SK-N-SH treated with all-trans-retinoic acid at 6 μM for 48 hours (cell line): ENCODE measurements around the gene APBA2.

Source experiments
- ATAC-seq: fragments of 200-7000 bp; cut with Tn5 transposase; 3 replicates; pipeline ENCODE4 v1.9.1; 2020; ENCODE audit warnings: mild to moderate bottlenecking, moderate library complexity
- ARNTL ChIP-seq: fragments of 450-650 bp; formaldehyde crosslinking; IDR thresholded peaks from 2 replicates; pipeline ENCODE4 v1.5.0; 2020; ENCODE audit warnings: low read depth, mild to moderate bottlenecking, moderate library complexity, borderline replicate concordance
- BACH2 ChIP-seq: fragments of 250-450 bp; sonication (Bioruptor Pico); IDR thresholded peaks from 2 replicates; pipeline ENCODE4 v1.9.0; 2021; ENCODE audit warnings: mild to moderate bottlenecking, borderline replicate concordance
- CREB5 ChIP-seq: fragments of 250-450 bp; sonication (Bioruptor Pico); IDR thresholded peaks from 2 replicates; pipeline ENCODE4 v1.5.1; 2020; ENCODE audit warnings: low read depth, mild to moderate bottlenecking, moderate library complexity
- CSDC2 ChIP-seq: fragments of 250-450 bp; sonication (Bioruptor Pico); IDR thresholded peaks from 2 replicates; pipeline ENCODE4 v1.5.0; 2020; ENCODE audit warnings: mild to moderate bottlenecking, moderate library complexity
- ESRRG ChIP-seq: fragments of 250-450 bp; sonication (Bioruptor Pico); IDR thresholded peaks from 2 replicates; pipeline ENCODE4 v1.6.1; 2021; ENCODE audit warnings: mild to moderate bottlenecking
- GLIS3 ChIP-seq: fragments of 250-450 bp; sonication (Bioruptor Pico); IDR thresholded peaks from 2 replicates; pipeline ENCODE4 v1.5.0; 2020; ENCODE audit warnings: mild to moderate bottlenecking, moderate library complexity
- ISL1 ChIP-seq: fragments of 250-450 bp; sonication (Bioruptor Pico); IDR thresholded peaks from 2 replicates; pipeline ENCODE4 v2.1.2; 2022; ENCODE audit warnings: mild to moderate bottlenecking, moderate library complexity
- OSR1 ChIP-seq: fragments of 250-450 bp; sonication (Bioruptor Pico); IDR thresholded peaks from 2 replicates; pipeline ENCODE4 v1.8.0; 2022; ENCODE audit warnings: moderate library complexity, mild to moderate bottlenecking, inconsistent platforms
- POU6F1 ChIP-seq: fragments of 250-450 bp; sonication (Bioruptor Pico); IDR thresholded peaks from 2 replicates; pipeline ENCODE4 v1.8.0; 2021; ENCODE audit warnings: low read depth, mild to moderate bottlenecking, moderate library complexity, borderline replicate concordance
- RARB ChIP-seq: fragments of 250-450 bp; sonication (Bioruptor Pico); IDR thresholded peaks from 2 replicates; pipeline ENCODE4 v1.8.0; 2021; ENCODE audit warnings: mild to moderate bottlenecking, moderate library complexity
- SNAI2 ChIP-seq: fragments of 250-450 bp; sonication (Bioruptor Pico); IDR thresholded peaks from 2 replicates; pipeline ENCODE4 v1.5.0; 2020; ENCODE audit warnings: mild to moderate bottlenecking, moderate library complexity
- TCF4 ChIP-seq: fragments of 250-450 bp; sonication (Bioruptor Pico); IDR thresholded peaks from 2 replicates; pipeline ENCODE4 v1.8.0; 2021; ENCODE audit warnings: mild to moderate bottlenecking, moderate library complexity, borderline replicate concordance
- ZC3H10 ChIP-seq: fragments of 250-450 bp; sonication (Bioruptor Pico); IDR thresholded peaks from 2 replicates; pipeline ENCODE4 v1.5.1; 2021; ENCODE audit warnings: mild to moderate bottlenecking, moderate library complexity
- ZFP3 ChIP-seq: fragments of 250-450 bp; sonication (Bioruptor Pico); IDR thresholded peaks from 2 replicates; pipeline ENCODE4 v1.5.0; 2020; ENCODE audit warnings: mild to moderate bottlenecking, moderate library complexity
- ZFP30 ChIP-seq: fragments of 450-650 bp; formaldehyde crosslinking; IDR thresholded peaks from 2 replicates; pipeline ENCODE4 v1.5.0; 2022; ENCODE audit warnings: mild to moderate bottlenecking, moderate library complexity
- ZNF565 ChIP-seq: fragments of 450-650 bp; formaldehyde crosslinking; conservative IDR thresholded peaks from 2 replicates; pipeline ENCODE4 v1.5.0; 2020; ENCODE audit warnings: low read depth, mild to moderate bottlenecking, moderate library complexity
- ZNF70 ChIP-seq: fragments of 450-650 bp; formaldehyde crosslinking; IDR thresholded peaks from 2 replicates; pipeline ENCODE4 v1.5.0; 2020; ENCODE audit warnings: mild to moderate bottlenecking, moderate library complexity
- ZNF8 ChIP-seq: fragments of 450-650 bp; formaldehyde crosslinking; IDR thresholded peaks from 2 replicates; pipeline ENCODE4 v1.5.0; 2020; ENCODE audit warnings: mild to moderate bottlenecking, moderate library complexity
- TF ChIP-seq, protein P1 (sequence below): fragments of 250-450 bp; sonication (Bioruptor Pico); IDR thresholded peaks from 2 replicates; pipeline ENCODE4 v1.8.0; 2020; ENCODE audit warnings: mild to moderate bottlenecking, moderate library complexity, borderline replicate concordance
- TF ChIP-seq, protein P2 (sequence below): fragments of 250-450 bp; sonication (Bioruptor Pico); IDR thresholded peaks from 2 replicates; pipeline ENCODE4 v1.5.1; 2021; ENCODE audit warnings: mild to moderate bottlenecking, moderate library complexity

Gene APBA2

GRCh38 chr15:28878209-28878608 is 7.6 kb upstream of the APBA2 start:
- no peak for TF ChIP-seq ZNF8 (CRISPR knock-in tag)
- TF ChIP-seq, protein P1, sequence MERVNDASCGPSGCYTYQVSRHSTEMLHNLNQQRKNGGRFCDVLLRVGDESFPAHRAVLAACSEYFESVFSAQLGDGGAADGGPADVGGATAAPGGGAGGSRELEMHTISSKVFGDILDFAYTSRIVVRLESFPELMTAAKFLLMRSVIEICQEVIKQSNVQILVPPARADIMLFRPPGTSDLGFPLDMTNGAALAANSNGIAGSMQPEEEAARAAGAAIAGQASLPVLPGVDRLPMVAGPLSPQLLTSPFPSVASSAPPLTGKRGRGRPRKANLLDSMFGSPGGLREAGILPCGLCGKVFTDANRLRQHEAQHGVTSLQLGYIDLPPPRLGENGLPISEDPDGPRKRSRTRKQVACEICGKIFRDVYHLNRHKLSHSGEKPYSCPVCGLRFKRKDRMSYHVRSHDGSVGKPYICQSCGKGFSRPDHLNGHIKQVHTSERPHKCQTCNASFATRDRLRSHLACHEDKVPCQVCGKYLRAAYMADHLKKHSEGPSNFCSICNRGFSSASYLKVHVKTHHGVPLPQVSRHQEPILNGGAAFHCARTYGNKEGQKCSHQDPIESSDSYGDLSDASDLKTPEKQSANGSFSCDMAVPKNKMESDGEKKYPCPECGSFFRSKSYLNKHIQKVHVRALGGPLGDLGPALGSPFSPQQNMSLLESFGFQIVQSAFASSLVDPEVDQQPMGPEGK (CRISPR knock-in tag): no peak
- no peak for TF ChIP-seq ZNF70 (CRISPR knock-in tag)
- no peak for TF ChIP-seq ZFP30 (CRISPR knock-in tag)
- no peak for TF ChIP-seq RARB (CRISPR knock-in tag)
- no peak for TF ChIP-seq ISL1
- TF ChIP-seq GLIS3 (CRISPR knock-in tag): no peak
- TF ChIP-seq, protein P2, sequence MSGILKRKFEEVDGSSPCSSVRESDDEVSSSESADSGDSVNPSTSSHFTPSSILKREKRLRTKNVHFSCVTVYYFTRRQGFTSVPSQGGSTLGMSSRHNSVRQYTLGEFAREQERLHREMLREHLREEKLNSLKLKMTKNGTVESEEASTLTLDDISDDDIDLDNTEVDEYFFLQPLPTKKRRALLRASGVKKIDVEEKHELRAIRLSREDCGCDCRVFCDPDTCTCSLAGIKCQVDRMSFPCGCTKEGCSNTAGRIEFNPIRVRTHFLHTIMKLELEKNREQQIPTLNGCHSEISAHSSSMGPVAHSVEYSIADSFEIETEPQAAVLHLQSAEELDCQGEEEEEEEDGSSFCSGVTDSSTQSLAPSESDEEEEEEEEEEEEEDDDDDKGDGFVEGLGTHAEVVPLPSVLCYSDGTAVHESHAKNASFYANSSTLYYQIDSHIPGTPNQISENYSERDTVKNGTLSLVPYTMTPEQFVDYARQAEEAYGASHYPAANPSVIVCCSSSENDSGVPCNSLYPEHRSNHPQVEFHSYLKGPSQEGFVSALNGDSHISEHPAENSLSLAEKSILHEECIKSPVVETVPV (CRISPR knock-in tag): no peak
- TF ChIP-seq ZC3H10 (CRISPR knock-in tag): no peak
- no peak for TF ChIP-seq ZFP3 (CRISPR knock-in tag)
- TF ChIP-seq ESRRG (CRISPR knock-in tag): no peak
- TF ChIP-seq CREB5 (CRISPR knock-in tag): no peak
- TF ChIP-seq POU6F1: no peak
- TF ChIP-seq SNAI2: no peak
- TF ChIP-seq BACH2 (CRISPR knock-in tag): no peak
- TF ChIP-seq ZNF565 (CRISPR knock-in tag): no peak
- TF ChIP-seq TCF4 (CRISPR knock-in tag): no peak
- TF ChIP-seq, all 23 proteins: peak for 0
- no peak for ATAC-seq

- TF ChIP-seq ZNF8 (CRISPR knock-in tag) (no peak), OSR1 (CRISPR knock-in tag) (no peak), ESRRG (CRISPR knock-in tag) (no peak), ARNTL (no peak), ZFP3 (CRISPR knock-in tag) (no peak), GLIS3 (CRISPR knock-in tag) (no peak), ZFP30 (CRISPR knock-in tag) (no peak)
- TF ChIP-seq, protein P1 (CRISPR knock-in tag): no peak
- ATAC-seq: no peak
Observed at GRCh38 chr15:28879551-28879950, 6.2 kb upstream of the APBA2 start.

DNA sequence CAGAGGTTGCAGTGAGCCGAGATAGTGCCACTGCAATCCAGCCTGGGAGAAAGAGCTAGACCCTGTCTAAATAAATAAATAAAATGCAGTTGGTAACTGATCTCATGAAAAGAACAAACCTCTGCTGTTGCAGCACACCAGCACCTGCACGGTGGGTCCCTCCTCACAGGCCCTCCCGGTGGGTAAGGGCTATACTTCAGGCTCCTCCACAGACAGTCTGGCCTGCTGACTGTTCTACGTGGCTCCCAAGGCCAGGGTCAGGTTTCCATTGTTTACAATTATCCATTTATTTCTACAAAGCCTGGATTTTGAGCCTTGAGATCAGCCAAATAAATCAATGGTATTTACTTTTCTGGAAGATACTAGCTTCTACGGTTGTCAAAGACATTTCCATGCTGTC is 5.1 kb upstream of the APBA2 start:
- TF ChIP-seq ZFP3 (CRISPR knock-in tag): no peak
- no peak for TF ChIP-seq BACH2 (CRISPR knock-in tag)
- TF ChIP-seq CSDC2 (CRISPR knock-in tag): no peak
- TF ChIP-seq ISL1: no peak
- ATAC-seq: no peak

- no peak for TF ChIP-seq OSR1 (CRISPR knock-in tag)
- TF ChIP-seq TCF4 (CRISPR knock-in tag): no peak
- TF ChIP-seq RARB (CRISPR knock-in tag): no peak
- ATAC-seq: no peak
Observed at GRCh38 chr15:28881170-28881569, 4.6 kb upstream of the APBA2 start.
